ENCODE measurements around the gene ADSL. TPM values are rescaled to one million over a fixed set of nuclear protein-coding genes. Genes with fewer than 3 reads are reported as not detected.

Gene ADSL
- total and polyA plus RNA-seq, 12 donors: 29.3 to 101 (median 53.9) TPM

DNA sequence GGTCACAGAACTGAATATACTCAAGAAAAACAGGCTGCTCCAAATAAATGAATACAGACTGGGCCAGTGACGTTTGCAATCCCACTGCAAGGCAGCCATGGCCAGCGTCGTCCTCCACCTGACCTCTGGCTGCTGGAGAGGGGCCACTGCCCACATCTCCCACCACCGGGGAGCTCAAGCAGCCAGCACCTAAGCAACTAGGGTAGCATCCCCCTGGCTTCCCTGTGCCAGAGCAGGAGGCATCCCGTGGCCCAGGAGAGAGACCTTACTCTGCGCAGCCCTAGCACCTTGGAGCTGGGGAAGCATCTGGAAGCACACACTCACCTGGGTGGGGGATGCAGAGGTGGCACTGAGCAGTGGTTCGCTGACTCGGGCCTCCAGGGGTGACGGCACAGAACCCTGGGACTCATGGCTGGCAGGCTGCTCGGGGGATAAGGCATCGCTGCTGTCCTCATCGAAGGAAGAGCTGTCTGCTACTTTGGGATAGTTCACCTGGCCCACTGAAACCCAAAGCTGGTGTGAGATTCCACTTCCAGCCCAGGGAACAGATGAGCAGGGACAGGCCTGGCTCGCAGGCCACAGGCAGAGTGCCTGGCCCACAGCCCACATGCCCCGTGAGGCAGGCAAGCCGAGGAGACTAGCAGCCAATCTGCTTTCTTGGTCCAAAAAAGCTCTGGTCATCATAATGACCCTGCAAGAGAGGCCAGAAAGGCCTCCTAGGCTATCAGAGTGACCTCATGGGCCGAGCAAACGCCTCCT is 77.8 kb downstream of the ADSL start:
- intact Hi-C loops (cut with DNase I): no loop called here
- Histone ChIP-seq H3K9me3 (no peaks in the 10 kb centered on the region), H3K27me3 (no peaks in the 10 kb centered on the region), H3K27ac (no peak overlapping the region), H3K4me1 (peaks cover 0 to 38% (median 16%) of the 10 kb centered on the region in 9 donors), H3K4me3 (no peak overlapping the region), H3K36me3 (peaks cover under 1 to 100% (median 47%) of the 10 kb centered on the region in 9 donors)
- TF ChIP-seq, protein P1, sequence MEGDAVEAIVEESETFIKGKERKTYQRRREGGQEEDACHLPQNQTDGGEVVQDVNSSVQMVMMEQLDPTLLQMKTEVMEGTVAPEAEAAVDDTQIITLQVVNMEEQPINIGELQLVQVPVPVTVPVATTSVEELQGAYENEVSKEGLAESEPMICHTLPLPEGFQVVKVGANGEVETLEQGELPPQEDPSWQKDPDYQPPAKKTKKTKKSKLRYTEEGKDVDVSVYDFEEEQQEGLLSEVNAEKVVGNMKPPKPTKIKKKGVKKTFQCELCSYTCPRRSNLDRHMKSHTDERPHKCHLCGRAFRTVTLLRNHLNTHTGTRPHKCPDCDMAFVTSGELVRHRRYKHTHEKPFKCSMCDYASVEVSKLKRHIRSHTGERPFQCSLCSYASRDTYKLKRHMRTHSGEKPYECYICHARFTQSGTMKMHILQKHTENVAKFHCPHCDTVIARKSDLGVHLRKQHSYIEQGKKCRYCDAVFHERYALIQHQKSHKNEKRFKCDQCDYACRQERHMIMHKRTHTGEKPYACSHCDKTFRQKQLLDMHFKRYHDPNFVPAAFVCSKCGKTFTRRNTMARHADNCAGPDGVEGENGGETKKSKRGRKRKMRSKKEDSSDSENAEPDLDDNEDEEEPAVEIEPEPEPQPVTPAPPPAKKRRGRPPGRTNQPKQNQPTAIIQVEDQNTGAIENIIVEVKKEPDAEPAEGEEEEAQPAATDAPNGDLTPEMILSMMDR (IDR thresholded peaks at IDR 0.05): no peak
- 82 to 89% methylated on average over 17 of the region's 17 CpGs for WGBS, 2 donors
- ATAC-seq (no peak), DNase-seq (no peak)

DNA sequence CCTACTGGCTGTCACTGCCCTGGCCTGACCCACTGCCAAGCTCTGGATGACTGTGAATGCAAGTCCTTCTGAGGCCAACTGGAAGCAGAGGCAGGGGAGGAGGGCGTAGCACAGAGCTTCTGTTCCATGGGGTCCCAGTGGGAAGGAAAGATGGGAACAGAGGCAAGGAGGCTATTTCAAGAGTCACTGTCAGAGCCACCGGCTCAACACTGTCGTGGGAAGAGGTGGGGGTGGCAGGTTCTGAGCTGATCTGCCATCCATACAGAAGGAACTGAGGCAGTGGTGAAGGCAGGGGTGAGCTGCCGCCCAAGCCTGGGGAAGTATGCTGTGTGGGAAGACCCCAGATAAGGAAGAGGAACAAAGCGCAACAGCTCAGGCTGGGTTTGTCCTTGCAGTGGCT is 78.8 kb downstream of the ADSL start:
- Histone ChIP-seq H3K27ac (peak overlapping the region in 1 of 10 donors; percentile 23), H3K9me3 (no peaks in the 10 kb centered on the region), H3K4me3 (no peak overlapping the region), H3K27me3 (no peaks in the 10 kb centered on the region), H3K4me1 (peaks cover 0 to 38% (median 16%) of the 10 kb centered on the region in 9 donors), H3K36me3 (peaks cover 0 to 100% (median 48%) of the 10 kb centered on the region in 9 donors)
- no peak for DNase-seq
- no peak for ATAC-seq
- intact Hi-C loops (cut with DNase I): no loop called here
- TF ChIP-seq, protein P1 (IDR thresholded peaks at IDR 0.05): no peak
- WGBS, 2 donors: 75 to 84% methylated on average over 5 of the region's 5 CpGs

DNA sequence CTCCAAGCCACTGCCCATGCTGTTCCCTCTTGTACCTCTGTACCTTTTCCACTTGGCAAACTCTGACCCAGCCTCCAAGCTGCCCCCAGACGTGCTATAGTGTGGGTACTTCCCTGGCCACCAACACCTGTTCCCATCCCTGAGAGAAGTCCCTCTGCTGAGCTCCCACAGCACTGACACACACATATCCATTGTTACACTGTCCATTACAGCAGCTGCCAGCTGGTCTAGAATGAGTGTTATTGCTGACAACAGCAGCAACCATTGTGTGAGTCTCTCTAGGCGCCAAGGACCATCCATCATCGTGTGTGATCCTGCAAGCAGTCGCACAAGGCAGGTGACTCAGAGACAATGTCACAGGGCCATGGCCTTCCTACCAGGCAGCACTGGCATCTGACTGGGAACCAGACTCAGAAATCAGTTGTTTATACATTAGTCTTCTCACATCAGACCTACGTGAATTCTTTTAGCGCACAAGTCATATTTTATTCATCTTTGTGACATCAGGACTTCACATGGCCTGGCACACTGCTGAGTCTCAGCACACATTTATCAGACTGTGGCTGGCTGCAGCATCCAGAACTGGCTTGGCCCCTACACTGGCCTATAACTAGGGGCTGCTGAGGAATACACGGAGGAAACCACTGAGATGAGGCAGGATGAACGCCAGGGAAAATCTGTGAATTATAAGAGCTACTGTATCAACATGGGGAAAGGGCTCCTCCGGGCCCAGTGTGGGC is 80.5 kb downstream of the ADSL start:
- Histone ChIP-seq H3K36me3 (peaks cover 0 to 100% (median 45%) of the 10 kb centered on the region in 9 donors), H3K4me3 (no peak overlapping the region), H3K27ac (peak overlapping the region in 1 of 10 donors; percentile 27), H3K27me3 (no peaks in the 10 kb centered on the region), H3K4me1 (peaks cover 0 to 47% (median 16%) of the 10 kb centered on the region in 9 donors), H3K9me3 (no peaks in the 10 kb centered on the region)
- intact Hi-C loops (cut with DNase I): no loop called here
- TF ChIP-seq, protein P1 (IDR thresholded peaks at IDR 0.05): no peak
- 83 to 84% methylated on average over 9 of the region's 9 CpGs for WGBS, 2 donors
- no peak for DNase-seq
- no peak for ATAC-seq

DNA sequence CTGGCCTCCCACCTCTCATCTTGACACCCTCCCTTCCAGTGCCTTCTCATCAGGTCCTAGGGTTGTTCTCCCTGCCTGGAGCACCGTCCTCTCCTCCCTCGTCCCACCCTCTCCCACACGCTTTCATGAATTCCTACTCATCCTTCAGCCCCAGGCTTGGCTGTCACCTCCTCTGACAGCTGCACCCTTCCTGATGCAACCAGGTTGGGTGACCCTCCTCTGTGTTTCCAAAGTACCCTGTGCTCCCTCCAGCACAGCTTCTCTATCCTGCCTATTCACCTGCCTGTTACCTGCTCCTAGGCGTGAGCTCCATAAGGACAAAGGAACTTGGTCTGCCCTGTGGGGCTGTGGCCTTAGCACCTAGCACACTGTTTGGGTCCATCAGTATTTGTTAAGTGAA is 82.5 kb downstream of the ADSL start:
- H3K9me3 ChIP-seq: no peaks in the 10 kb centered on the region
- no peak overlapping the region for H3K27ac ChIP-seq
- TF ChIP-seq, protein P1 (IDR thresholded peaks at IDR 0.05): no peak
- H3K4me3 ChIP-seq: no peak overlapping the region
- ATAC-seq (no peak), DNase-seq (no peak)
- WGBS, 2 donors: 98 to 99% methylated on average over 4 of the region's 4 CpGs
- no peaks in the 10 kb centered on the region for H3K27me3 ChIP-seq
- H3K36me3 ChIP-seq: peaks cover 0 to 99% (median 36%) of the 10 kb centered on the region in 9 donors
- H3K4me1 ChIP-seq: peaks cover 0 to 51% (median 16%) of the 10 kb centered on the region in 9 donors
- intact Hi-C loops (cut with DNase I): no loop called here

Data from heart right ventricle (tissue), 16 donors.